ENCODE measurements around the gene EIF2B5. TPM values are rescaled to one million over a fixed set of nuclear protein-coding genes. Genes with fewer than 3 reads are reported as not detected.
A peak's percentile ranks its signal among the peaks of the same experiment; 100 is the strongest.

The EIF2B5 gene
- total and polyA plus RNA-seq, 2 of the 13 experiments (the other 11 are each of a cell fraction or from before 2014, with no cell fraction given): 38.4 to 60.2 TPM

DNA sequence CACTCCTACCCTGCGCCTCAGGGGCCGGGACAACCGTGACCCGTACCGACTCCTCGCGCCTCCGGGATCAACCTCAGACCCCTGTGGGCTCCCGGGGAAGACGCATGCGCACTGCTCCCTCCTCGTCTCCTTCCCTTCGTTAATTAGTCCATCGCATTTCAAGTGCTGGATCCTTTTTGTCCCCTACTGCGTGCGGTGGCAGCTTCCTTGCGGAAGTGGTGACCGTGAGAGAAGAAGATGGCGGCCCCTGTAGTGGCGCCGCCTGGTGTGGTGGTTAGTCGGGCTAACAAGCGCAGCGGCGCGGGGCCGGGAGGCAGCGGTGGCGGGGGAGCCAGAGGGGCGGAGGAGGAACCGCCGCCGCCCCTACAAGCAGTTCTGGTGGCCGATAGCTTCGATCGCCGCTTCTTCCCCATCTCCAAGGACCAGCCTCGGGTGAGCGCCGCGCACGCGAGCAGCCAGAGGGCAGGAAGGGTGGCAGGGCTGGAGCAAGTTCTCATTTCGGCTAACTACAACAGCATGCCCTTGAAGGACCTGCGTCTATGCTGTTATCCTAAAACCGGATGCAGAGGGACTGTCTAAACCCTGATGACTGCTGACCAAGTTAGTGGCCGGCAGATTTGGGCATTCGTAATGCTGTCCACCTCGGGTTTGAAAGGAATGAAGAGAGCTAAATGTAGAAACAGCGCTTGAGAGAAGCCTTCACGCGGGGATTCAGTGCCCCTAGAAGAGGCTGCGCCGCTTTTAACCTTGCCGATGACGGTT lies at the start of gene EIF2B5 (continued):
- TF ChIP-seq MAZ (IDR thresholded peaks at IDR 0.05; ENCODE audit: borderline replicate concordance, low read depth, low read length) (no peak), MAZ (CRISPR knock-in tag; IDR thresholded peaks at IDR 0.05; ENCODE audit: low read depth) (peak; percentile 85), ARNT2 (CRISPR knock-in tag; IDR thresholded peaks at IDR 0.05; ENCODE audit: low read depth) (peak; percentile 91), PHF8 (CRISPR knock-in tag; IDR thresholded peaks at IDR 0.05) (peak; percentile 90), TARDBP (CRISPR knock-in tag; IDR thresholded peaks at IDR 0.05) (peak; percentile 89), PRPF4 (IDR thresholded peaks at IDR 0.05; ENCODE audit: low read depth, low read length, poor library complexity, severe bottlenecking) (no peak), CREM (IDR thresholded peaks at IDR 0.05) (peak; percentile 78), CREM (CRISPR knock-in tag; IDR thresholded peaks at IDR 0.05) (no peak), TEAD2 (CRISPR knock-in tag; IDR thresholded peaks at IDR 0.05) (no peak), SMAD9 (CRISPR knock-in tag; IDR thresholded peaks at IDR 0.05) (0 out of 2 replicates have a peak, but pooled peaks have one; percentile 31), PHB2 (IDR thresholded peaks at IDR 0.05; ENCODE audit: partially characterized antibody) (no peak), KDM6A (CRISPR knock-in tag; IDR thresholded peaks at IDR 0.05; ENCODE audit: low read depth) (0 out of 2 replicates have a peak, but pooled peaks have one; percentile 48), TBX3 (IDR thresholded peaks at IDR 0.05; ENCODE audit: borderline replicate concordance) (peak; percentile 62; the same call in 1 of the 2 replicates), TP53 (CRISPR knock-in tag; conservative IDR thresholded peaks at IDR 0.05) (no peak), KMT2B (CRISPR knock-in tag; IDR thresholded peaks at IDR 0.05) (peak; percentile 95), JARID2 (CRISPR knock-in tag; IDR thresholded peaks at IDR 0.05; ENCODE audit: insufficient replicate concordance) (no peak), ZNF563 (CRISPR knock-in tag; IDR thresholded peaks at IDR 0.05) (peak; percentile 72; the same call in 1 of the 2 replicates)
- TF ChIP-seq, protein P1, sequence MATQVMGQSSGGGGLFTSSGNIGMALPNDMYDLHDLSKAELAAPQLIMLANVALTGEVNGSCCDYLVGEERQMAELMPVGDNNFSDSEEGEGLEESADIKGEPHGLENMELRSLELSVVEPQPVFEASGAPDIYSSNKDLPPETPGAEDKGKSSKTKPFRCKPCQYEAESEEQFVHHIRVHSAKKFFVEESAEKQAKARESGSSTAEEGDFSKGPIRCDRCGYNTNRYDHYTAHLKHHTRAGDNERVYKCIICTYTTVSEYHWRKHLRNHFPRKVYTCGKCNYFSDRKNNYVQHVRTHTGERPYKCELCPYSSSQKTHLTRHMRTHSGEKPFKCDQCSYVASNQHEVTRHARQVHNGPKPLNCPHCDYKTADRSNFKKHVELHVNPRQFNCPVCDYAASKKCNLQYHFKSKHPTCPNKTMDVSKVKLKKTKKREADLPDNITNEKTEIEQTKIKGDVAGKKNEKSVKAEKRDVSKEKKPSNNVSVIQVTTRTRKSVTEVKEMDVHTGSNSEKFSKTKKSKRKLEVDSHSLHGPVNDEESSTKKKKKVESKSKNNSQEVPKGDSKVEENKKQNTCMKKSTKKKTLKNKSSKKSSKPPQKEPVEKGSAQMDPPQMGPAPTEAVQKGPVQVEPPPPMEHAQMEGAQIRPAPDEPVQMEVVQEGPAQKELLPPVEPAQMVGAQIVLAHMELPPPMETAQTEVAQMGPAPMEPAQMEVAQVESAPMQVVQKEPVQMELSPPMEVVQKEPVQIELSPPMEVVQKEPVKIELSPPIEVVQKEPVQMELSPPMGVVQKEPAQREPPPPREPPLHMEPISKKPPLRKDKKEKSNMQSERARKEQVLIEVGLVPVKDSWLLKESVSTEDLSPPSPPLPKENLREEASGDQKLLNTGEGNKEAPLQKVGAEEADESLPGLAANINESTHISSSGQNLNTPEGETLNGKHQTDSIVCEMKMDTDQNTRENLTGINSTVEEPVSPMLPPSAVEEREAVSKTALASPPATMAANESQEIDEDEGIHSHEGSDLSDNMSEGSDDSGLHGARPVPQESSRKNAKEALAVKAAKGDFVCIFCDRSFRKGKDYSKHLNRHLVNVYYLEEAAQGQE (IDR thresholded peaks at IDR 0.05; ENCODE audit: borderline replicate concordance in 1 of 2, low read depth in 1 of 2, low read length in 2 of 2): peak in 1 of 2 experiments; percentile 39; a peak in 1 of 4 replicates
- TF ChIP-seq, protein P2, sequence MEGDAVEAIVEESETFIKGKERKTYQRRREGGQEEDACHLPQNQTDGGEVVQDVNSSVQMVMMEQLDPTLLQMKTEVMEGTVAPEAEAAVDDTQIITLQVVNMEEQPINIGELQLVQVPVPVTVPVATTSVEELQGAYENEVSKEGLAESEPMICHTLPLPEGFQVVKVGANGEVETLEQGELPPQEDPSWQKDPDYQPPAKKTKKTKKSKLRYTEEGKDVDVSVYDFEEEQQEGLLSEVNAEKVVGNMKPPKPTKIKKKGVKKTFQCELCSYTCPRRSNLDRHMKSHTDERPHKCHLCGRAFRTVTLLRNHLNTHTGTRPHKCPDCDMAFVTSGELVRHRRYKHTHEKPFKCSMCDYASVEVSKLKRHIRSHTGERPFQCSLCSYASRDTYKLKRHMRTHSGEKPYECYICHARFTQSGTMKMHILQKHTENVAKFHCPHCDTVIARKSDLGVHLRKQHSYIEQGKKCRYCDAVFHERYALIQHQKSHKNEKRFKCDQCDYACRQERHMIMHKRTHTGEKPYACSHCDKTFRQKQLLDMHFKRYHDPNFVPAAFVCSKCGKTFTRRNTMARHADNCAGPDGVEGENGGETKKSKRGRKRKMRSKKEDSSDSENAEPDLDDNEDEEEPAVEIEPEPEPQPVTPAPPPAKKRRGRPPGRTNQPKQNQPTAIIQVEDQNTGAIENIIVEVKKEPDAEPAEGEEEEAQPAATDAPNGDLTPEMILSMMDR (CRISPR knock-in tag; IDR thresholded peaks at IDR 0.05): peak; percentile 73
- TF ChIP-seq, protein P3, sequence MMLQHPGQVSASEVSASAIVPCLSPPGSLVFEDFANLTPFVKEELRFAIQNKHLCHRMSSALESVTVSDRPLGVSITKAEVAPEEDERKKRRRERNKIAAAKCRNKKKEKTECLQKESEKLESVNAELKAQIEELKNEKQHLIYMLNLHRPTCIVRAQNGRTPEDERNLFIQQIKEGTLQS (CRISPR knock-in tag; IDR thresholded peaks at IDR 0.05): no peak
